ENCODE data around the gene C16orf95. TPM values are rescaled to one million over a fixed set of nuclear protein-coding genes. Genes with fewer than 3 reads are reported as not detected.

The C16orf95 gene
- total and polyA plus RNA-seq, 8 donors = 1.1 to 4.7 (median 2.9) TPM

GRCh38 chr16:87305505-87306391, 11.4 kb downstream of the C16orf95 start:
- no peaks in the 10 kb centered on the region for H3K4me1 ChIP-seq
- DNase-seq (peak in 1 of 6 donors; percentile 42), ATAC-seq (no peak), FAIRE-seq (no peak)
- H3K9me3 ChIP-seq = no peaks in the 10 kb centered on the region
- intact Hi-C loops (cut with DNase I) = no loop called here
- H3K36me3 ChIP-seq = no peaks in the 10 kb centered on the region
- H3K4me3 ChIP-seq = no peak overlapping the region
- WGBS, 2 donors = 66 to 72% methylated on average over 27 to 30 of the region's 30 CpGs
- no peak overlapping the region for H3K27ac ChIP-seq
- no peak for TF ChIP-seq CTCF (IDR thresholded peaks at IDR 0.05)
- no peaks in the 10 kb centered on the region for H3K27me3 ChIP-seq

- H3K36me3 ChIP-seq = no peaks in the 10 kb centered on the region
- H3K4me3 ChIP-seq = no peak overlapping the region
- H3K4me1 ChIP-seq = no peaks in the 10 kb centered on the region
- no peak for FAIRE-seq
- DNase-seq = peak in 1 of 6 donors; percentile 53
- no peak for ATAC-seq
- no peak for TF ChIP-seq CTCF (IDR thresholded peaks at IDR 0.05)
- intact Hi-C loops (cut with DNase I) = no loop called here
- H3K27ac ChIP-seq = no peak overlapping the region
- 77 to 79% methylated on average over 10 of the region's 10 CpGs for WGBS, 2 donors
- H3K9me3 ChIP-seq = no peaks in the 10 kb centered on the region
- H3K27me3 ChIP-seq = no peaks in the 10 kb centered on the region
These were observed 12.2 kb downstream of the C16orf95 start for GRCh38 chr16:87304951-87305350.

- Histone ChIP-seq H3K9me3 (no peaks in the 10 kb centered on the region), H3K36me3 (no peaks in the 10 kb centered on the region), H3K27ac (no peak overlapping the region), H3K27me3 (no peaks in the 10 kb centered on the region), H3K4me3 (no peak overlapping the region), H3K4me1 (no peaks in the 10 kb centered on the region)
- intact Hi-C loops (cut with DNase I) = no loop called here
- 88 to 93% methylated on average over 4 of the region's 4 CpGs for WGBS, 2 donors
- no peak for FAIRE-seq
- peak in 1 of 6 donors; percentile 23 for DNase-seq
- ATAC-seq = no peak
- no peak for TF ChIP-seq CTCF (IDR thresholded peaks at IDR 0.05)
These were observed 13.2 kb downstream of the C16orf95 start for GRCh38 chr16:87303962-87304521.

- WGBS, 2 donors = 82 to 91% methylated on average over 7 of the region's 7 CpGs
- ATAC-seq (no peak), DNase-seq (peak in 1 of 6 donors; percentile 49), FAIRE-seq (no peak)
- Histone ChIP-seq H3K36me3 (no peaks in the 10 kb centered on the region), H3K9me3 (no peaks in the 10 kb centered on the region), H3K27me3 (no peaks in the 10 kb centered on the region), H3K27ac (no peak overlapping the region), H3K4me1 (no peaks in the 10 kb centered on the region), H3K4me3 (no peak overlapping the region)
- intact Hi-C loops (cut with DNase I) = no loop called here
- no peak for TF ChIP-seq CTCF (IDR thresholded peaks at IDR 0.05)
These were observed 13.7 kb downstream of the C16orf95 start for GRCh38 chr16:87303431-87303930.

All from pancreas (tissue), 10 donors.